RWPE2 (cell line): Measurements from ENCODE around the gene PCNT.

Experiments
- ATAC-seq: fragments of 200-7000 bp; cut with Tn5 transposase; 3 replicates; pipeline ENCODE4 v1.9.1; 2021; ENCODE audit warnings: low read depth
- DNase-seq: peaks from one replicate; pipeline ENCODE4 v3.0.0-alpha.2; 2020; ENCODE audit warnings: low spot score
- H3K27ac ChIP-seq: fragments of 450-650 bp; 2 replicates; pipeline ENCODE4 v1.5.1; 2017; ENCODE audit warnings: mild to moderate bottlenecking; ENCODE audit not compliant: poor library complexity, severe bottlenecking
- H3K27me3 ChIP-seq: fragments of 250-450 bp; sonication (Bioruptor Pico); 2 replicates; pipeline ENCODE4 v1.5.1; 2021; ENCODE audit warnings: mild to moderate bottlenecking, moderate library complexity; ENCODE audit not compliant: insufficient read depth, poor library complexity, severe bottlenecking
- H3K36me3 ChIP-seq: fragments of 250-450 bp; sonication (Bioruptor Pico); 2 replicates; pipeline ENCODE4 v1.5.1; 2020; ENCODE audit warnings: low read depth, mild to moderate bottlenecking, moderate library complexity
- H3K4me1 ChIP-seq: fragments of 250-450 bp; sonication (Bioruptor Pico); 2 replicates; pipeline ENCODE4 v1.5.1; 2021; ENCODE audit warnings: mild to moderate bottlenecking, moderate library complexity; ENCODE audit not compliant: insufficient read depth, poor library complexity, severe bottlenecking
- H3K4me3 ChIP-seq: fragments of 250-450 bp; sonication (Bioruptor Pico); 2 replicates; pipeline ENCODE4 v1.5.1; 2021; ENCODE audit warnings: mild to moderate bottlenecking, moderate library complexity; ENCODE audit not compliant: severe bottlenecking
- H3K9me3 ChIP-seq: fragments of 250-450 bp; sonication (Bioruptor Pico); 2 replicates; pipeline ENCODE4 v1.5.1; 2021; ENCODE audit warnings: mild to moderate bottlenecking, moderate library complexity; ENCODE audit not compliant: severe bottlenecking
- CTCF ChIP-seq: fragments of 450-650 bp; IDR thresholded peaks from one replicate; pipeline ENCODE4 v1.5.1; 2017; ENCODE audit warnings: mild to moderate bottlenecking, moderate library complexity; ENCODE audit not compliant: poor library complexity, severe bottlenecking

The PCNT gene

GRCh38 chr21:46388206-46388880 is 64.4 kb downstream of the PCNT start:
- Histone ChIP-seq H3K4me3 (no peak overlapping the region), H3K27ac (no peak overlapping the region), H3K4me1 (no peaks in the 10 kb centered on the region), H3K27me3 (no peaks in the 10 kb centered on the region), H3K36me3 (peaks cover 44% of the 10 kb centered on the region), H3K9me3 (no peaks in the 10 kb centered on the region)
- DNase-seq, result no peak
- ATAC-seq, result no peak
- TF ChIP-seq CTCF, result no peak

GRCh38 chr21:46388896-46389295 is 64.9 kb downstream of the PCNT start:
- no peak for DNase-seq
- Histone ChIP-seq H3K27me3 (no peaks in the 10 kb centered on the region), H3K4me3 (no peak overlapping the region), H3K27ac (no peak overlapping the region), H3K9me3 (no peaks in the 10 kb centered on the region), H3K4me1 (no peaks in the 10 kb centered on the region), H3K36me3 (peaks cover 44% of the 10 kb centered on the region)
- TF ChIP-seq CTCF, result no peak
- no peak for ATAC-seq

- Histone ChIP-seq H3K27ac (no peak overlapping the region), H3K27me3 (no peaks in the 10 kb centered on the region), H3K4me1 (no peaks in the 10 kb centered on the region), H3K4me3 (no peak overlapping the region), H3K36me3 (peaks cover 40% of the 10 kb centered on the region), H3K9me3 (no peaks in the 10 kb centered on the region)
- ATAC-seq (no peak), DNase-seq (no peak)
- TF ChIP-seq CTCF, result no peak
Observed at GRCh38 chr21:46390603-46391545, 66.9 kb downstream of the PCNT start.

GRCh38 chr21:46391773-46392172 is 67.8 kb downstream of the PCNT start:
- peaks cover 38% of the 10 kb centered on the region for H3K36me3 ChIP-seq
- ATAC-seq (no peak), DNase-seq (no peak)
- H3K27me3 ChIP-seq, result no peaks in the 10 kb centered on the region
- H3K27ac ChIP-seq, result no peak overlapping the region
- H3K4me3 ChIP-seq, result no peak overlapping the region
- H3K4me1 ChIP-seq, result no peaks in the 10 kb centered on the region
- no peak for TF ChIP-seq CTCF
- H3K9me3 ChIP-seq, result no peaks in the 10 kb centered on the region

- DNase-seq, result no peak
- Histone ChIP-seq H3K36me3 (peaks cover 47% of the 10 kb centered on the region), H3K27ac (no peak overlapping the region), H3K4me1 (no peaks in the 10 kb centered on the region), H3K9me3 (no peaks in the 10 kb centered on the region), H3K27me3 (no peaks in the 10 kb centered on the region), H3K4me3 (no peak overlapping the region)
- ATAC-seq, result no peak
- TF ChIP-seq CTCF, result no peak
Observed at GRCh38 chr21:46392921-46393320, 69.0 kb downstream of the PCNT start.
